Measurements from ENCODE around the gene PREX1.

The PREX1 gene

GRCh38 chr20:48621376-48622078, 206.3 kb downstream of the PREX1 start:
- DNase-seq (ENCODE audit: low spot score), result peak; percentile 63

DNA sequence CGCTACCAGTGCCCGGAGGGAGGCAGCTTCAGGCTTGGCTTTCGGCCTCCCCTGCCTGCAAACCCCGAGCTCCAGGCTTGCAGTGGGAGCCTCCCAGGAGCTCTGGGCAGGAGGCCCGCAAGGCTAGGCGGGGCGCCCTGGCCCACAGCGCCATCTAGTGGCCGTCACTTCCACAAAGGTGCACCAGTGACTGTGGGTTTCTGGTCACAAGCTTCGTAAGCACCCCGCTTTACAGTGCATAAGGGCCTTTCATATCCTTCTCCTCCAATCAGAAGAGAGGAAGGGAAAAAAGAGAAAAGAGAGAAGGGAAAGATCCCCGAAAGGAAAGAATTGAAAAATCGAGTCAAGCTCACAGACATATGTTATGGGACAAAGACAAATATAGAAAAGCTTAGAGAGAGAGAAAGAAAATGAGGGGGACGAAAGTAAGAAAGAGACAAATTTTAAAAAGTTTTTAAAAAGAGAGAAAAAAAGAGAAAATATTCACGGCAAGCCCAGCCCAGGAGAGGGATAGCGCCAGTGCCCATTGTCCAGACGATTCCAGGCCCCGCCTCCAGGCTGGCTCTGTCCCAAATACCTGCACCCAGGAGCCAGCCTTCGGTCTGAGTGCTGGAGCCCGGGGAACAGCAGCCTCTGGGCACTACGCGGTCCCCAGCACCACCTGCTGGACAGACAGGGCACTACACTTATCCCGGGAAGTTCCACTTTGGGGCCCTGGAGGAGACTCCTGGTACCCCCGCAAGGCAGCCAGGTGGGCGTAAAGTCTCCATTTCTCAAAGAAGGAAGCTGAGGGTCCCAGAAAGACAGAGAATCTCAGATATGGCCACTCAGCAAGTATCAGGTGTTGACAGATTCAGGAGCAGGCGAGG, 207.1 kb downstream of the PREX1 start:
- peak; percentile 89 for DNase-seq (ENCODE audit: low spot score)

DNA sequence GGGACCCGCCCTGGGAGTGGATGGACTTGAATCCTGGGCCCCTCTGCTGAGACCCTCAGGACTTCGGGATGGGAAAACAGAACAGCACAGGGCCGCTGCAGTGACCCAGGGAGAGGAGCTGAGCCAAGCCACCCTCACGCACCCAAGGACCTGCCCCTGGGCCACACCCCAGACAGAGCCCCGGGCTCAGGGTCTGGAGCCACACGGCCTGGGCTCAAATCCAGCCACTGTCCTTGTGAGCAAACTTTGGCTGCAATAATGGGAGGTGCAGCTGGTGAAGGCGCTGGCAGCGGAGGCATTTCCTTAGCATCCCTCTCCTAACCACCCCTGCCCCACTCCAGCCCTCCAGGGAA, 207.7 kb downstream of the PREX1 start:
- no peak for DNase-seq (ENCODE audit: low spot score)

DNA sequence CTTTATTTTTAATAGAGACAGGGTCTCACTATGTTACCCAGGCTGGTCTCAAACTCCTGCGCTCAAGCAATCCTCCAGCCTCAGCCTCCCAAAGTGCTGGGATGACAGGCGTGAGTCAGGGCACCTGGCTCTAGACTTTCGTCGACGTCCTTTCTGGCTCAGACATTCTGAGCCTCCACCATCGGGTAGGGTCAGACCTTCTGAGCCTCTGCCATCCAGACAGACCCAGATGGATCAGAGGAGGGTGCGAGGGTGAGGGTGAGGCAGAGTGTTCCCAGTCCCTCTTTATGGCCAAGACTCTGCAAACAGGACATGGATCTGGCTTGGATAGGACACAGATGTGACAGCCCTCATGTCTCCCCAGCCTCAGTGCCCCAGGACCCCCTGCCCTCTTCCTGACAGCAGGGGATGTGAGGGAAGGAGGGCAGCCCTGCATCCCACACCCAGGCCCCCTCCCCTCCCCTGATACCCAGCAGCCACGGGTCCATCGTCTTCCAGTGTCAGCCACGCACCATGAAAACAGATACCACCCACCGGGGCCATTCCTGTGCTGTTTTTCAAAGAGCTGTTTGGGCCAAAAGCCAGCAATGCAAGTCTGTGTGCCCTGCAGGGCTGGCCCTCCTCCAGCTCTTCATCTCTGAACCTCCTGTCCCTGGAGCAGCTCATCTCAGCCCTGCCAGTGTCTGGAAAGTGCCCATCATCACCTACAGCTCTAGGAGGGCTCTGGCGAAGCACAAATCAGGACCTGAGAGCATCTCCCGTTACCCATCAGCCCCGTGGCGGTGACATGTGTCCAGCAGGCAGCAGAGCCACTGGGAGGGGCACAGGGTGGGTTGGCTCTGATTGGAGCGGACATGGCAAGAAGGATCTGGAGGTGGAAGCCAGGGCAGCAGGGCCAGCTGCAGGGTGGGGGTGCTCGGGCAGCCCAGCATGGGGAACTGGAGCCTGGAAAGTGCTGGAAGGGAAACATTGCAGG, 208.4 kb downstream of the PREX1 start:
- DNase-seq (ENCODE audit: low spot score), result no peak

DNA sequence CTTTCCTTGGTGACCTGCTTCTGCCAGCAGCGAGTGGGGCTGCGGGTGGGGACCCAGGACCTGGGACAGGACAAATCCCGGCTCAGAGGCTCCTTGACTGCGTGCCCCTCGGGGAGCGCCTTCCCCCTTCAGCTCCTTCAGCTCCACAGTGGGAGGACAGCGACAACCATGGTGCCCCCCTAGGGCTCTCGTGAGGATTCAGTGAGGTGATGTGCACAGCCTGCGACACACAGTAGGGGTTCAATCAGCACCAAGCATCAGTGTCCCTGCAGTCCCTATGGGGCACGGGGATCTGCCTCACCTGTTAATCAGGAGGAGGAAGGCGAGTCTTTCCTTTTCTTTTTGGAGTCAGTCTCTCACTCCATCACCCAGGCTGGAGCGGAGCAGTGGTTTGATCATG, 209.2 kb downstream of the PREX1 start:
- no peak for DNase-seq (ENCODE audit: low spot score)

- no peak for DNase-seq (ENCODE audit: low spot score)
Measured at GRCh38 chr20:48618052-48618451, 209.7 kb downstream of the PREX1 start.

DNA sequence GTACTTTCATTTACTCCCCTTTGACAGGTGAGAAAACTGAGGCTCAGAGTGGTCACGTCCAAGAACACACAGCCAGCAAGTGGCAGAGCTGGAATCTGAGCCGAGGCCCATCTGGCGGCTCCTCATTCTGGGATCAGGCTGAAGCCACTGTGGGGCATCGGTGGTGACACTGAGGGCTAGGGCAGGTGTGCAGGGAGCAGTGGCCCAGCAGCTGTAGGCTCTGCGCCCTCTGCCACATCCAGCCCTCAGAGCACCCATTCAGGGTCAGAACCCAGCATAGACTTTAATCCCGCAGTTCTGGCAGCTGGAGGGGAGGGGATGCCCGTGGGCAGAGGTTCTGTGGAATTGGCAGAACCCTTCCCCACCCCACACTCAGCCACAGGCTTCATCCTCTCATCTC, 210.3 kb downstream of the PREX1 start:
- no peak for DNase-seq (ENCODE audit: low spot score)

DNA sequence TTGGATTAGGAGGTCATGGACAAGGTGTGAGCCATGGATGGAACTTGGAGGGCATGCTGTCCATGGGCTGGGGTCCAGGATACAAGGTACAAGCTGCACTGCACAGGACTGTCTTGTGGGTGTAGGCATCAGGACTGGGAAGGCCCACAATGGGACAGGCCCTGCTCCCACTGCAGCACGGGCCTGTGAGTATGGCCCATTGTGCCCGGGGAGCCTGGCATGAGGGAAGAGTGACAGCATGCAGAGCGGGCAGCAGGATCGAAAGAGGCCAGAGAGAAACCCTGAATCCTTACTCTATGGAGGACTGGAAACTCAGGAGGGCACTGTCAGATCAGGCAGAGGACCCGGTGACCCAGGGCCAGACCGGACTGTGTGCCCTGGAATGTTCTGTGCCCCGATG, 211.3 kb downstream of the PREX1 start:
- no peak for DNase-seq (ENCODE audit: low spot score)

DNA sequence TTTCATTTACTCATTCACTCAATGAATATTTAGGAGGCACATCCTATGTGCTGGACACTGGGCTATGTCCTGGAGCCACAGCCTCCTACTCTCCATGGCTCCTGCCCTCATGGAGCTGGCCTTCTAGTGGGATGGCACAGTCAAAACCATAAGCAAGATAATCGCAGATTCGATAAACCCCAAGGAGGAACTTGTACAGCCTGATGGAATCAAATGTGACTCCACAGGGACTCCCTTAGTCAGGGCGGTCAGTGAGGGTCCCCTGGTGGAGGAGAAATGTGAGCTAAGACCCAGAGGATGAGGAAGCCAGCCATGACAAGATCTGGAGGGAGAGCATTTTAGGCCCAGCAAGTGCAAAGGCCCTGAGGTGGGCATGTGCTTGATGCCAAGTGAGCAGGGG, 211.9 kb downstream of the PREX1 start:
- DNase-seq (ENCODE audit: low spot score), result no peak

DNA sequence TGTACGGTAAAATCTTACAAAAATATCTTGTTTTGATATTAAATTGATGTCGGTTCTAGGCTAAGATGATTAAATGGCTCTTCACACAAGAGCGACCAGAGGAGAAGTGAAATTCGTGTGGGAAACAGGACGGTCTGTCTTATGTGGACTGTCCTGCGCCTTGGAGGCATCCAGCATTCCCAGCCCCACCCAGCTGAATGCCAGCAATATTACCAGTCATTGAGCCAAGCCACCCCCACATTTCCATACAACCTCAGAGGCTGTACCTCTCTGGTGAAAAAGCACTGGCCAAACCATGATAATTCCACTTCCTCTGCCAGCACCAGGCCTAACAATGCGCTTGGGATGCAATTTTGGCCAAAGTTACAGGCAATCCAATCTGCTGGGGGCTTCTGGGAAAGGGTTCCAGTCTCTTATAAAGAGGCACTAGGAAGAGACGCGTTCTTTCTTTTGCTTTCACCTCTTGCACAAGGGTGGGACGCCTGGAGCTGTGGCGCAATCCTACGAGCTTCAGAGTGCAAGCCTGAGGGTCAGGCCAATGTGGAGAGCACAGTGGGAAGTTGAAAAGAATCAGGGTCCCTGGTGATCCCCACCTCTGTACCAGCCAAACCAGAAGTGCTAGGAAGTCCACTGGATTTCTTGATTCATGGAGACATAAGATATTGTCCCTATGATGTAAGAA, 213.1 kb downstream of the PREX1 start:
- peak; percentile 42 for DNase-seq (ENCODE audit: low spot score)

DNA sequence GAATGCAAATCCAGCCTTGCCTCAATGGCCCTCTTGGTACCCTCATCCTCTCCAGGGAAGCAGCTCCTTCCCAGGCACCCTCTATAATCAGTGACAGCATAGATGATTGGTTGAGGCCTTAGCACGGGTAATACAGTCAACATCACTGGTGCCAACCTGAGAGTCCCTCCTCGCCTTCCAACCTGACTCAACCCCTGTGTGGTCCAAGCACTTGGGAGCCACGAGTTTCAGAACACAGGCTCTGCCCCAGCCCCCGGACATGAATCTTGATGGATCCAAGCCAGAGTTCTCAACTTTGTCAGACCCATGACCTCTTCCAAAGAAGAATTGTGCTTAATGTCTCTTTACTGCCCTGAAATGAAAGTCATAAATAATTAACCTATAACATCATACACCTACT, 213.9 kb downstream of the PREX1 start:
- no peak for DNase-seq (ENCODE audit: low spot score)

- no peak for DNase-seq (ENCODE audit: low spot score)
Measured at GRCh38 chr20:48612335-48612734, 215.5 kb downstream of the PREX1 start.

DNA sequence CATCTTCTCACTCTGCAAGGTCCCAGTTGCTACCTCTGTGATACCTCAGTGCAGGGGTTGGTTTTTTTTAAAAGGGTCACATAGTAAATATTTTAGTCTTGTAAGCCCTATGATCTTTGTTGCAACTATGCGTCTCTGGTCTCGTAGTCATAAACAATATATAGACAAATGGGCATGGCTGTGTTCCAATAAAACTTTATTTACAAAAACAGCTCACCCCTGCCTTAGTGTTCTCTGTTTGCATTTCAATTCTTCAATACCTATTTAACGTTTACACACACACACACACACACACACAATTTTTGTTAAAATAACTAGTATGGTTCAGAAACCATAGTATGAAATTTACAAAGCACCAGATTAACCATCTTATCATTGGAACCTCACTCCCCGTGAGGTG, 216.8 kb downstream of the PREX1 start:
- no peak for DNase-seq (ENCODE audit: low spot score)

DNA sequence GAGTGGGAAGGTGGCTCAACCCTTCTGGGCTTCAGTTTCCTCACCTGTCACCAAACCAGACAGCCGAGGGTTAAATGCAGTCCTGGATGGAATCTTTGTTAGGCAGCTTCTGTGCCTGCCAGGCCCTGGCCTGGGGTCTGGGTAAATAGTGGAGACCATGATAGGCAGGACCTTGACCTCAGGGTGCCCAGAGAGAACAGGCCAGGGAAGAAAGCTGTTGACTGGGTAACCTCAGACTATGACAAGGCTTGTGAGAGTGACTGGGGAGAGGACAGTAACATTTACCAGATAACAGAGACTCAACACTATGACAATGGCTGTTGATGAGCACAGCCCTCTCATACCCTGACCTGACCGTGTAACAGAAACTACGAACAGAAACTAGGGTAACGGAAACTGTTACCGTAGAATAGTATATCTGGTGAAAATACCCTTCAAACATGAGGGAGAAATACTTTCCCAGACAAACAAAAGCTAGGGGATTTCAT, 218.3 kb downstream of the PREX1 start:
- DNase-seq (ENCODE audit: low spot score), result no peak

DNA sequence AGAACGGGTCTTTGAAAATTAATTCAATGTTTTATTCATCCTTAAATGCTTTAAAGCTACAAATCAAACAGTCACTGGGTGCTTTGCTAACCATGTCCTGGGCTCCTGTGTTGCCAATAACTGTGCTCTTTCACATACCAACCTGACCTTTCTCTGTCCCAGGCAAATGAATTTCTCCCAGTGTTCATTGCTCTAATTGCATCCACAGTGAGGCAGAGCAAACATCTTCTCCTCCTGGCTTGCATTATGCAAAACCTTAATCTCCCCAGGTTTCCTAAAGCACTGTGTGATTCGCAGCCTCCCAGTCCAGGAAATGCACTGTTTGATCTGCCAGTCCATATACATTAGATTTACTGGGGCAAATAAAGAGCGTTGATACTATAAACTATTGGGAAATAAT, 219.0 kb downstream of the PREX1 start:
- DNase-seq (ENCODE audit: low spot score), result no peak

GRCh38 chr20:48607544-48607865, 220.3 kb downstream of the PREX1 start:
- DNase-seq (ENCODE audit: low spot score), result no peak

DNA sequence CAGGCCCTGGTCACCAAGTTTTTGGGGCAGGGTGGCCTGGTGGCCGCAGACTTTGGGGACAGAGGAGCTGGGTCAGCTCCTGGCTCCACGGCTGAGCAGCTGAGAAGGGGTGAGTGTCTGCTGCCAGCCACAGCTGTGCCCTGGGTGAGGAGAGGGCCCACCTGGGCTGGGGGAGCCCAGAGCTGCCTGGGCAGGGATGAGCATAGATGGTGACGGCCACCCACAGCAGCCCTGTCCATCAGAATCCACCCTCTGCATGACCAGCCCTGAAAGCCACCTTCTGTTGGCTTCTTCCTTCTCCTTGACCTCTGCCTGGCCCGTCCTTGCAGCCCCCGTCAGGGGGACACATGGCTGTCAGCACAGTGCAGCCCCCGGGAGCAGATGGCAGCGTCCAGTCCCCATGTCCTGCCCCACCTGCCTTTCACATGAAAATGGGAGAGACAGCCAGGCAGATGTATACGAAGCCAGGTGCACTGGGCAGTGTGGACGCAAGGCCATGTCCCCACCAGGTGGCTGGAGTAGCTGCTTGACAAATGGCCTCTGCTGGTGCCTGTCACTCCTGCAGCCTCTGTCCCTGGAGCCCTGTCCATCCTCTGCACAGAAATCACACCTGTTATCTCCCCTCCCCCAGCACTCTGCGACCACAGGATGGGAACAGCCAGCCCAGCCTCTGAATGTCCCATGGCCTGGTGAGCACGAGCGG, 220.8 kb downstream of the PREX1 start:
- no peak for DNase-seq (ENCODE audit: low spot score)

- no peak for DNase-seq (ENCODE audit: low spot score)
Measured at GRCh38 chr20:48606172-48606840, 221.5 kb downstream of the PREX1 start.

- no peak for DNase-seq (ENCODE audit: low spot score)
Measured at GRCh38 chr20:48605364-48606171, 222.2 kb downstream of the PREX1 start.

GRCh38 chr20:48604936-48605335, 222.9 kb downstream of the PREX1 start:
- DNase-seq (ENCODE audit: low spot score), result no peak
